Kidney glomerular epithelial cell (primary cell): ENCODE measurements around the gene PDE8A.

Experiments used
- DNase-seq: peaks from one replicate; lab custom pipeline; 2025; lab: John Stamatoyannopoulos, UW

Gene PDE8A

DNA sequence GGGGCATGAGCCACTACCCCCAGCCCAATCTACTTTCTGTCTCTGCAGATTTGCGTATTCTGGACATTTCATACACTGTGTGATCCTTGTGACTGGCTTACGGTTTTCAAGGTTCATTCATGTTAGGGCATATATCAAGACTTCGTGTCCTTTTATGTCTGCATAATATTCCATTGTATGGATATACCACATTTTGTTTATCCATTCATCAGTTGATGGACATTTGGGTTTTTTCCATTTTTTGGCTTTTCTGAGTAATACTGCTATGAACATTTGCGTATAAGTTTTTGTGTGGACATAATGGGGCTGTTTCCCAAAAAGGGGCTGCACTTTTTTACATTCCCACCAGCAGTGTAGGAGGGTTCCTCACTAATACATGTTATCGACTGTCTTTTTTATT lies 106.6 kb downstream of the PDE8A start:
- DNase-seq: no peak

- DNase-seq: no peak
Measured at GRCh38 chr15:85089929-85090597, 108.4 kb downstream of the PDE8A start.

DNA sequence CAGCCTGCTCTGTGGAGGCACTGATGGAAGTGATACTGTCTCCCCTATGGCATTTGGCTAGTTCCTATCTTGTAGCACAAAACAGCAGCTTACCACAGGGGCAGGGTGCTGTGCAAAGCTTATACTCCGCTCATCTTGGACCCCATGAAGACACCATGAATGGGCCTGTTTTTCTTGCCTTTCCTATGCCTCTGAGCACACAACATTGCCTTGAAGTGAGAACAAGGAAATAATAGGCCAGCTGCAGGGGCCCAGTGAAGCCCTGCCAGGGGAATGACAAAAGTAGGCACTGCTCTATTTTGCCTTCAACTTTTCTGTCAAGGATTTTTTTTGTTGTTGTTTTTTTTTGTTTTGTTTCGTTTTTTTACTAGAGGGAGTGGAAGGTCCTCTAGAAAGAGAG lies 110.3 kb downstream of the PDE8A start:
- no peak for DNase-seq

DNA sequence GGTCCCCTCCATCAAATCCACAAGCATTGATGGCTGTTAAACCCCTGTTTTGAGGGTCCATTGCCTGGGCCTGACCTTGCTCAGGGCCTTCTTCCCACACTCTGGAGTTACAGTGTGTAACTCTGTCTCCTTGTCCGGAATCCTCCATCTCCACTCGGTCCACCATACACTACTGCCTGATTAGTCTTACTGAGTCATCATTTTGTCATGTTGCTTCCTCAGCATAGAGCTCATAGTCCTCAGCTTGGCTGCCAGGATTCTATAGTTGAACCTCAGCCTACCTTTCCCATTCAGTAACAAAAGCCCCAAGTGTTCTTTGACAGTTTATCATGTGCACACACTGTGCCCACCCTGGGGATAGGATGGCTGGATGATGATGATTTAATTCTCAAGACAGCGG lies 113.0 kb downstream of the PDE8A start:
- no peak for DNase-seq

DNA sequence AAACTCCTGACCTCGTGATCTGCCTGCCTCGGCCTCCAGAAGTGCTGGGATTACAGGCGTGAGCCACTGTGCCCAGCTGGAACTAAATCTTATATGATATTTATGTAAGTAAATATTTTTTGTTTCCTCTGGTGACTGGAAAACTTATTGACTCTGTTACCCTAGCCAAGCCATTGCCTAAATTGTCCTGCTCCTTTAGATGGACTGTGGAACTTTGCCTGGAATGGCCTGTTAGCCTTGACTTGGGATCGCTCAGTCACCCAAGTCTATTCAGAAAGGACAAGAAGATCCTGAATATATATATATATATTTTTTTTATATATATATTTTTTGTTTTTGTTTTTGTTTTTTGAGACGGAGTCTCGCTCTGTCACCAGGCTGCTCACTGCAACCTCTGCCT lies 113.9 kb downstream of the PDE8A start:
- DNase-seq: no peak

DNA sequence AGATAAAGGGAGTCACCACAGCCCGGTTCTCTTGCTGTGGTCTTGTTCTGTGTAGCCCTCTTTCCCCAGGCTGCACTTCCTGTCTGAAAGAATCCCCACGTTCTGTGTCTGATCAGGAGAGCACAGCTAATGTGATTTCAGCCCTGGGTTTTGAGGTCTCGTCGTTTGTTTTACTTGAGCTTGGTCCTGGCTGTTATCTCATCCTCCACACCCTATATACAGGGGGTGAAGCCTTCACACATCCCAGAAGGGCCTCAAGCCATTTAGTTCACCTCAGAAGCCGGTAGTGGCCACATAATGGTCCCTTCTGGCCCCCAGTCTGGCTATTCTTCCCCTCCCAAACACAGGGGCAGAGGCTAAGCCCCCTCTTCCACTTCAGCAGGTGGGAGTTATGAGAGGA lies 115.6 kb downstream of the PDE8A start:
- DNase-seq: no peak

- no peak for DNase-seq
Measured at GRCh38 chr15:85097725-85098124, 116.1 kb downstream of the PDE8A start.

GRCh38 chr15:85099195-85099803 lies 117.6 kb downstream of the PDE8A start:
- no peak for DNase-seq

- DNase-seq: no peak
Measured at GRCh38 chr15:85100186-85100937, 118.7 kb downstream of the PDE8A start.

GRCh38 chr15:85104584-85104983 lies 122.9 kb downstream of the PDE8A start:
- no peak for DNase-seq

- no peak for DNase-seq
Measured at GRCh38 chr15:85108136-85108535, 126.5 kb downstream of the PDE8A start.

GRCh38 chr15:85109333-85109732 lies 127.7 kb downstream of the PDE8A start:
- no peak for DNase-seq

GRCh38 chr15:85112997-85113396 lies 131.3 kb downstream of the PDE8A start:
- DNase-seq: no peak

DNA sequence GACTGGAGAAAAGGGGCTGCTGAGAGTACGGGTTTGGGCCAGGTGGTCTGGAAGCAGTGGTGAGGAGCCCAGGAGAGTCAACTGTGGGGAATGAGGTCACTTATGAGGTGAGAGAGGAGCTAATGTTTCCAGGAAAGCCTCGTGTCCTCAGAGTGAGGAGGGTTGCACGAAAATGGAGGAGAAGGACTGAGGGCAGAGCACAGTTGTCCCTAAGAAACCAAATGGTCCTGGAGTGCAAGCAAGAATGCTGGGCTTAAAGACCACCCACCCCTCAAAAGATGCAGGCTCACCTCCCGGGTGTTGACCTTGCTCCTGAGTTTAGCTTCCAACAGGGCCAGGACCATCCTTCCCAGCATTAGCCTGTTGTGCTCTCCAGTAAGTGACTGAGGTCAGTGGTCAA lies 133.2 kb downstream of the PDE8A start:
- no peak for DNase-seq

DNA sequence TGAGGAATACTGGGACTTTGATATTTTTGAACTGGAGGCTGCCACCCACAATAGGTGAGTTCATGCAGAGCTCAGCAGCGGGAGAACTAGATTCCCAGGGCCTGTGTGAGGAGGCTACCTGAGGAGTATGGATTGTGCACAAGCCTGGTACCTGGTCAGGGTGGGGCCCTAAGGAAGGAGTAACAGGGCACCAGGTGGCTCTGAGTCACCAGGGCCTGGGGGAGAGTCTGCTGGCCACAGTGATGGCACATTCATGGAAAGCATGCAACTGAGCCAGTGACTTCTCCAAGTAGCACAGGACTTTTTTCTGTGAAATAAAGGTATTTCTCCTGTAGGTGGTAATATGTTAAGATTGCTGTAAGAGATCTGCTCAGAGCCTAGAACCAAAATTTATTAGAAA lies 134.4 kb downstream of the PDE8A start:
- no peak for DNase-seq

GRCh38 chr15:85116494-85116893 lies 134.8 kb downstream of the PDE8A start:
- DNase-seq: no peak

DNA sequence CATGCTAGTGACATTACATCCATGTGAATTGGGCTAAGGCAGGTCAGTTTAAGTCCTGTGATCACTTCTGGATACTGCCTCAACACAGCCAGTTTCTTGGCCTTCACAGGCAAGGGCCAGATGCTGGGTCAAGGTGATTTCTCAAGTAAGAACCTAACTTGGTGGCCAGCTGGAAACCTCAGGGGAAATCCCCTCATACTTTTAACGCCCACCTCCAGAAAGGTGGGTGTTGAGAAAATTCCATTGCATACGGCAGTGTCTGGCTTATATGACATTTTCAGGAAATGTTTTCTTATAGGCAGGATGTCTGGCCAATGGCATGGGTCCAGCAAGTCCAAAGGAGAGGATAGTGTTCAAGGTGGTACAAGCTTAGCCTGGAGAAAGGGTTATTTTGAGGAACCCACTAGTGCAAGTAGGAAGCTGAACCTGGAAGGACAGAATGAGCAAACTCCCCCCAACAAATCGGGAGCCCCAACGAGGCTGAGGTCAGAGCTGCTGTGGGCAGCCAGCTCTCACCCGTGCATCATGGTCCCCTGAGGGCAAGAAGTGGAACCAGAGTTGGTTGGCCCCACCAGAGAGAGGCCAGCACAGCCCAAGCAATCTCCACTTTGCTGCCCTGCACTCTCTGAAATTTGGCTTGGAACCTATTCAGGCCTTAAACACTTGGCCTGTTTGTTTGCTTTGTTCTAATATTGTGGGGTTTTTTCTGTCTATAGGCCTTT lies 135.4 kb downstream of the PDE8A start:
- no peak for DNase-seq

- no peak for DNase-seq
Measured at GRCh38 chr15:85118173-85118572, 136.5 kb downstream of the PDE8A start.

- no peak for DNase-seq
Measured at GRCh38 chr15:85118581-85118980, 136.9 kb downstream of the PDE8A start.

DNA sequence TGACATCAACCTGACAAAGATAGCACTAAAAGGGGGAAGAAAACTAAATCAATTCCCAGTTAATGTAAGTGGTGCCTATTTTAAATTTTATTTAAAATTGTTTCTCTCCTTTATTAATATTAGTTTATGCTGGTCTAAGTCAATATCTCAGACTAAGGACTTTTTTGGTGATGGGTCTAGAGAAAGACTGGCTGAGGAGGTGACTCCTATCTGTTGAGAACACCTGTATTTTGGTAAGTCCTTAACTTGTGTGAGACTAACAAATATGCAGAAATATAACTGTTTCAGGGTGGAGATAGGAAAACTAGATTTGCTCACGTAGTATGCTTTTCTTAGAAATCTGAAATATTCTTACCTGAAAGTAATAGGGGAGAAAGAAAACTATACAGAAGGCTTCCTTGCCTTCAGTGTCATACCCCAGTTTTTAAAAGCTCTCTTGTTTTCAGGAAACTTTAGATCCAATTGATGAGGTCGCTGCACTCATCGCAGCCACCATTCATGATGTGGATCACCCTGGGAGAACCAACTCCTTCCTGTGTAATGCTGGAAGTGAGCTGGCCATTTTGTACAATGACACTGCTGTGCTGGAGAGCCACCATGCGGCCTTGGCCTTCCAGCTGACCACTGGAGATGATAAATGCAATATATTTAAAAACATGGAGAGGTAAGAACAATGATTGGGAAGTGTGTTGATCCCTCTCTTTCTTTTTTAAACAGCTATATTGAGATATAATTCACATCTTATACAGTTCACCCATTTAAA lies 138.9 kb downstream of the PDE8A start:
- DNase-seq: no peak

- no peak for DNase-seq
Measured at GRCh38 chr15:85124173-85124572, 142.5 kb downstream of the PDE8A start.
